ENCODE results near the gene ZFPL1.
A peak's percentile ranks its signal among the peaks of the same experiment; 100 is the strongest.
"Not testable (repeated sequence)": the region's sequence is repeated elsewhere in the genome, so short reads cannot be mapped to it uniquely, and the experiment has no call there.

The ZFPL1 gene

GRCh38 chr11:65116370-65117205 is 32.6 kb downstream of the ZFPL1 start:
- peak; percentile 52 for DNase-seq

DNA sequence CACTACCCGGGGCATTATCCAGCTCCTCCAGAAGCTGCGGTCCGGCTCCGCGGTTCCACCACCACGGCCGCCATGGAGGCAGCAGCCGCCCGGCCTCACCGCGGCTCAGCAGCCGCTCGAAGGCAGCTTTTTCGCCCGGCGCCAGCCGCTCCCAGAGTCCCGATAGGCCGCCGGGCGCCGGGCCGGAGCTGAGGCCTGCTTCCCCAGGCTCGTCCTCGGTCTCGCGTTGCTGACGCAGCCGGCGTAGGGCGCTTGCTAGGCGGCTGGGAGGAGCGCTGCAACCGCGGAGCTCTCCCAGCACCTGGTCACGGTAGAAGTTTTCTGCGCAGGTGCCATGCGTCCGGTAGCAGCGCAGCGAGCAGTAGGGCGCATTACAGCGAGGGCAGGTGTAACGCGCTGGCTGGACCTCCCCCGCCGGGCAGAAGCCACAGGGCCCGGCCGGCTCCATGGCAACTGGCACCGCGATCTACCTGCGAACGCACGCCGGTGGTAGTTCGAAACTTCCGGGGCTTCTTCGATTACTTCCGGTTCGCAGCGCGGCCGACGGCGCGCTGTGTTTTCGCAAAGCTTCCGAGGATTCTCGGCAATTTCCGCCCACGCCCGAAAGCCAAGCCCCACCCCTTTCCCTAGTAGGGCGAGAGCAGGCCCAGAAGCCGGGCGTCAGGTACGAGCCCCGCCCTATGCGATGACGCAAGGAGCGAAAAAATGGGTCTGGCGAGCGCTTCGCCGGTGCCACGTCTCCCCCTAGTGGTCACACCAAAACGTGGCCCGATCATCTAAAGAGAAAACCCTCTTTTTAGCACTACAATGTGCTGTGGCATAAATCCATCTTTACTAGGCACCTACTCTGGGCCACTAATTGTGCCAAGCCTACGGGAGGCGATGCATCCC is 33.4 kb downstream of the ZFPL1 start, which contains the start of gene ZNHIT2:
Gene ZNHIT2, minus strand, starts transcription at position 496 of the 891 bp plus-strand sequence. Its CDS starts 48 bp downstream, at position 448.
- DNase-seq: peak; percentile 99

- DNase-seq: no peak
Measured at GRCh38 chr11:65118097-65118837, 34.2 kb downstream of the ZFPL1 start.

GRCh38 chr11:65118891-65119669 is 35.1 kb downstream of the ZFPL1 start:
- not testable (repeated sequence) for DNase-seq

DNA sequence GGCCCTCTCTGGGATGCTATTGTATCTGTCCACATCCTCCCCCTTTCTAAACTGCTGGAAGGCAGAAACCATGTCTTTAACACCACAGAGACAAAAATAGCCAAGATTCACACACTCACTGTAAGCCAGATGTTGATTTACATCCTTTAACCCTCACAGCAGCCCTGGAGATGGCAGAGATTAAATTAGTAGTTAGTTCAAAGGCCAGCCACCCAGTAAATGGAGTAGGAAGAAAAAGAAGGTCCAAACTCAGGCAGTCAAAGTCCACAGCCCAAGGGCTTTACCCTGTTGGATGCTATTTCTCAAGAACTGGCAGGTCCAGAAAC is 35.6 kb downstream of the ZFPL1 start:
- no peak for DNase-seq

DNA sequence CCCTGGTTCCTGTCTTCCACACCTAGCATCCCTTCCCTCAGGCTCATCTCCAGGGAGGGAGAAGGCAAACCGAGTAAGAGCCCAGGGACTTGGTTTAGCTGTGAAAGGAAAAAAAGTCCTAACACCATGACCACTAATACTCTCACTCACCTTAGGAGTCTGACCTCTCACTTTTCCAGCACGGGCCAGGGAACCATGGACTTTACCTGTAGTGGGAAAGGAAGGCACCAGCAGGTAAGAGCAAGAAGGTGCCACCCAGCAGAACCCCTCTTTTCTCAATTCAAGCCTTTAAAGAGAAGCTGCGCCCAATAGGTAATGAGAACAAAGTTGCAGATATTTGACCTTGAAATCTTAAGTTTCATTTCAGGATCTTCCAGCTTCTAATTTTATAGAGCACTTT is 36.8 kb downstream of the ZFPL1 start:
- DNase-seq: no peak

GRCh38 chr11:65121447-65121864 is 37.4 kb downstream of the ZFPL1 start:
- DNase-seq: peak; percentile 15

GRCh38 chr11:65121865-65122696 is 38.1 kb downstream of the ZFPL1 start, which contains the start of the genes FAU and MRPL49:
TSS of gene FAU (minus strand) at chr11:65122134. CDS start at chr11:65121813, 321 bp downstream.
TSS of gene MRPL49 (plus strand) at chr11:65122321. CDS start at chr11:65122347, 26 bp downstream.
- peak; percentile 98 for DNase-seq

DNA sequence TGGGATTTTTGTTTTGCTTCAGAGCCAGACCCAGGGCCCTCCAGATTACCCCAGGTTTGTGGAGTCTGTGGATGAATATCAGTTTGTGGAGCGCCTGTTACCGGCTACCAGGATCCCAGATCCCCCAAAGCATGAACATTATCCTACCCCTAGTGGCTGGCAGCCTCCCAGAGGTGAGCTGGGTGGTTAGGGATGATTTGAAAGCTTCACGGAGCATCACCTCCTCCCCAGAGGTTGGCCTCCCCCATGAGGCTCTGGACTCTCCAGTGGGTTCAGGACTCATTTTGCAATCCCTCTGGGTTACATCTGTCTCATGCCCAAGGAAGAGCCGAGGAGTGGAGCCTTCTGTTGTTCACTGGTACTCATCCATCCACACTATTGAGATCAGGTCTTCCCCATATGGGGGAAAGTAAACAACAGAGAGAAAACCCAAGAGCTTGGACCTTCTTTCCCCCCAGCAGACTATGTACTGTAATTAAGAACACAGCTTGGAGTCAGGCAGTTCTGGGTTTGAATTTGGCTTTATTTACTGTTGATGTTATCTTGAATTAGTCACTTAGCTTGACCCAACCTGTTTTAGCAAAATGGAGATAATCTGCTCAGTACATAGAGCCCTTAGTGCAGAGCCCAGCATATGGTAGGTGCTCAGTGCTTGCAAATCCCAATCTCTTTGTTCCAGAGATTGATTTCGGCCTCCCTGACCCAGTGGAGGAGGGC is 40.6 kb downstream of the ZFPL1 start:
- DNase-seq: no peak

- DNase-seq: no peak
Measured at GRCh38 chr11:65125197-65126056, 41.4 kb downstream of the ZFPL1 start.

- DNase-seq: no peak
Measured at GRCh38 chr11:65126624-65127274, 42.7 kb downstream of the ZFPL1 start.

DNA sequence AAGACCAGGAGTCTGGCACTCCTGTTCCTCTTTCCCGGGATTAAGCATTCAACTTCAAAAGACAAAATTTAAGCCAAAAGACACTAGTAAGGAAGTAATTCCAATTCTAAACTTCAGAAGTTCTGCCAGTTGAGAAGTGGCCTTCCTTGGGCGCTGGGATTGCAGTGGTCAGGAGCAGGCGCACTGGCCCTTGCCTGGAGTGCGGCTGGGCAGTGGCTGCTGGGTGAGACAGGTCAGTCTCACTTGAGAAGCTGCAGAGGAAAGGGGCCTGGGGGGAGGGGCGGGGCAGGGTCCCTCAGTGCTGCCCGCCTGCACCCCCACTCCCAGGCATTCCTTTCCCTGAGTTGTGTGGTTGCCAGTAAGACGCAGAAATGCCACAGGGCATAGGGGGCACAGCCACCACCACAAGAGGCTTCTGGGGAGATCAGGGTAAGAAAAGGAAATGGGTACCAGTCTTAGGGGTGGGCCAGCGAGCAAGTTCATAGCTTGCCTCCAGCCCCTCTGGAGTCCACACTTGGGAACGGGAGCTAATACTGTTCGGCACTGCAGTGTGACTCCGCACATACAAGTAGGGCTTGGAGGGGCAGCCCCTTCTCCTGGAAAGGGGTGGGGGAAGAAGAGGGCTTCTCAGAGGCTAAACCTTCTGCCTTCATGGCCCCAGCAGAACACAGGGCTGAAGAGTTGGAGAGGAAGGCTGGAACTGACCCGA is 43.6 kb downstream of the ZFPL1 start:
- DNase-seq: no peak

GRCh38 chr11:65128182-65129145 is 44.4 kb downstream of the ZFPL1 start:
- DNase-seq: no peak

- no peak for DNase-seq
Measured at GRCh38 chr11:65129649-65130441, 45.8 kb downstream of the ZFPL1 start.

DNA sequence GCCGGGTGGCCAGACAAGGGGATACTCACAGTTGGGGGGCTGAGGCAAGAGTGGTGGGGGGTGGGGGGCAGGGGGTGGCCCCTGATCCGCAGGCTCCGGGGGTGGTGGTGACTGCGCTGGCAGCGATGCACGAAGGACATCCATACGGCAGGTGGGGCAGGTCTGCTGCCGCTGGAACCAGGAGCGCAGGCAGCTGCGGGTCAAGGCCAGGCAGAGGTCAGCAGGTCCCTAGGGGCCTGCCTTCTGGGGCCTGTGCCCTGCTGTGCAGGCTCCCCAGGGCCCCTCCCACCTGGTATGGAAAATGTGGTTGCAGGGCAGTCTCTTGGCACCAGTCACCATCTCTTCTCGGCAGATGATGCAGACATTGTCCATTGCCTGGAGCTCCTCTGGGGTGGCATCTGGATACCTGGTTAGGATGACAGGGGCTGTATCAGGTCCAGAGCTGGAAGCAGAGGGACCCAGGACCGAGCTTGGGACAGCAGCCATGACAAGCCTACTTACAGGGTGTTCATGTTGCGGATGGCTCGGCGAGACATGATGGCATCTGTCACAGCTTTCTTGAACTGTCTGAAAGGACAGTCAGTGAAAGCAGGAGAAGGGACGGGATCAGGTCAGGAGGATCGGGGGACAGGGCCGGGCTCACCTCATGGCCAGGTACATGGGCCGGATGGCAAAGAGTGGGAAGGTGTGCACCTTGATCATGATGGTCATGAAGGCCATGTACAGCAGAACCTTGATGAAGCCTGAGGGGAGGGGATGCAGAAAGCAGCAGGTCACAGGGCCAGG is 46.8 kb downstream of the ZFPL1 start:
- DNase-seq: no peak

Measured in NCI-H146 (cell line).